Fibroblast of villous mesenchyme (primary cell): ENCODE results near the gene AOPEP. TPM values are rescaled to one million over a fixed set of nuclear protein-coding genes. Genes with fewer than 3 reads are reported as not detected.

Experiments
- DNase-seq: peaks from one replicate; pipeline ENCODE4 v3.0.0-alpha.2; 2010; ENCODE audit warnings: low read depth
- H3K4me3 ChIP-seq: 2 replicates; pipeline ENCODE4 v1.5.1; 2011; ENCODE audit warnings: low read depth, mild to moderate bottlenecking, low read length
- CTCF ChIP-seq: IDR thresholded peaks from 2 replicates; pipeline ENCODE4 v1.5.1; 2012; ENCODE audit warnings: low read depth, mild to moderate bottlenecking, low read length; ENCODE audit not compliant: insufficient read depth
- total RNA-seq: library from RNA; depleted of rRNA; stranded (reverse); fragments of >200 nt; gene quantifications from 2 replicates; pipeline ENCODE4 v1.2.3, GENCODE V29; 2012

The AOPEP gene
- total RNA-seq, 1 donor = 153 TPM

GRCh38 chr9:95082401-95083084 is 356.0 kb downstream of the AOPEP start:
- no peak for DNase-seq
- no peak for TF ChIP-seq CTCF
- no peak overlapping the region for H3K4me3 ChIP-seq

- TF ChIP-seq CTCF = no peak
- no peak for DNase-seq
- no peak overlapping the region for H3K4me3 ChIP-seq
Observed at GRCh38 chr9:95083086-95083768, 356.7 kb downstream of the AOPEP start.

GRCh38 chr9:95084254-95084934 is 357.9 kb downstream of the AOPEP start:
- DNase-seq = no peak

GRCh38 chr9:95085036-95085770 is 358.7 kb downstream of the AOPEP start:
- DNase-seq = no peak
- TF ChIP-seq CTCF = no peak
- H3K4me3 ChIP-seq = no peak overlapping the region

More at GRCh38 chr9:95084254-95084934, 357.9 kb downstream of the AOPEP start:
- no peak overlapping the region for H3K4me3 ChIP-seq
- no peak for TF ChIP-seq CTCF

GRCh38 chr9:95085861-95086563 is 359.5 kb downstream of the AOPEP start:
- no peak overlapping the region for H3K4me3 ChIP-seq
- no peak for DNase-seq
- TF ChIP-seq CTCF = no peak

- TF ChIP-seq CTCF = no peak
- no peak overlapping the region for H3K4me3 ChIP-seq
- DNase-seq = no peak
Observed at GRCh38 chr9:95086564-95086955, 360.1 kb downstream of the AOPEP start.
